ENCODE measurements around the gene CAPN11. TPM values are rescaled to one million over a fixed set of nuclear protein-coding genes. Genes with fewer than 3 reads are reported as not detected.
A peak's percentile ranks its signal among the peaks of the same experiment; 100 is the strongest.

CAPN11 gene
- total RNA-seq, result 0.07 TPM in 1 of 3 replicates, not detected in the others
- long read RNA-seq, result 0 reads

GRCh38 chr6:44158770-44159228, at the start of gene CAPN11:
CAPN11 (plus strand) TSS chr6:44158820; CDS start chr6:44158849, 29 bp downstream.
- Mint-ChIP-seq H3K9me3 (ENCODE audit: low read depth) (no peaks in the 10 kb centered on the region), H3K27me3 (ENCODE audit: low read depth) (no peaks in the 10 kb centered on the region), H3K36me3 (ENCODE audit: low read depth) (no peaks in the 10 kb centered on the region), H3K27ac (ENCODE audit: unreplicated experiment) (no peak within 1 kb of the TSS), H3K4me1 (ENCODE audit: low read depth) (peaks cover 7% of the 10 kb centered on the region), H3K4me3 (ENCODE audit: unreplicated experiment) (no peak within 1 kb of the TSS)
- no peak for DNase-seq (ENCODE audit: low spot score)
- no peak for TF ChIP-seq CTCF (IDR thresholded peaks at IDR 0.05)

- TF ChIP-seq CTCF (IDR thresholded peaks at IDR 0.05), result no peak
- H3K4me1 Mint-ChIP-seq (ENCODE audit: low read depth), result peaks cover 3% of the 10 kb centered on the region
- H3K9me3 Mint-ChIP-seq (ENCODE audit: low read depth), result no peaks in the 10 kb centered on the region
- no peaks in the 10 kb centered on the region for H3K27me3 Mint-ChIP-seq (ENCODE audit: low read depth)
- no peak overlapping the region for H3K4me3 Mint-ChIP-seq (ENCODE audit: unreplicated experiment)
- DNase-seq (ENCODE audit: low spot score), result no peak
- H3K36me3 Mint-ChIP-seq (ENCODE audit: low read depth), result peaks cover 23% of the 10 kb centered on the region
- no peak overlapping the region for H3K27ac Mint-ChIP-seq (ENCODE audit: unreplicated experiment)
Observed at GRCh38 chr6:44109212-44109611, 49.4 kb upstream of the CAPN11 start.

- Mint-ChIP-seq H3K36me3 (ENCODE audit: low read depth) (peaks cover 23% of the 10 kb centered on the region), H3K27ac (ENCODE audit: unreplicated experiment) (no peak overlapping the region), H3K9me3 (ENCODE audit: low read depth) (no peaks in the 10 kb centered on the region), H3K4me1 (ENCODE audit: low read depth) (peaks cover 5% of the 10 kb centered on the region), H3K27me3 (ENCODE audit: low read depth) (no peaks in the 10 kb centered on the region), H3K4me3 (ENCODE audit: unreplicated experiment) (no peak overlapping the region)
- TF ChIP-seq CTCF (IDR thresholded peaks at IDR 0.05), result no peak
- no peak for DNase-seq (ENCODE audit: low spot score)
Observed at GRCh38 chr6:44110005-44110676, 48.5 kb upstream of the CAPN11 start.

- Mint-ChIP-seq H3K27me3 (ENCODE audit: low read depth) (no peaks in the 10 kb centered on the region), H3K4me3 (ENCODE audit: unreplicated experiment) (no peak overlapping the region), H3K4me1 (ENCODE audit: low read depth) (peaks cover 14% of the 10 kb centered on the region), H3K27ac (ENCODE audit: unreplicated experiment) (no peak overlapping the region), H3K36me3 (ENCODE audit: low read depth) (peaks cover 27% of the 10 kb centered on the region), H3K9me3 (ENCODE audit: low read depth) (no peaks in the 10 kb centered on the region)
- no peak for DNase-seq (ENCODE audit: low spot score)
- no peak for TF ChIP-seq CTCF (IDR thresholded peaks at IDR 0.05)
Observed at GRCh38 chr6:44110966-44111365, 47.7 kb upstream of the CAPN11 start.

GRCh38 chr6:44111434-44112417, 46.9 kb upstream of the CAPN11 start:
- Mint-ChIP-seq H3K4me1 (ENCODE audit: low read depth) (peaks cover 19% of the 10 kb centered on the region), H3K27ac (ENCODE audit: unreplicated experiment) (peak overlapping the region; percentile 8), H3K27me3 (ENCODE audit: low read depth) (no peaks in the 10 kb centered on the region), H3K9me3 (ENCODE audit: low read depth) (no peaks in the 10 kb centered on the region), H3K36me3 (ENCODE audit: low read depth) (peaks cover 27% of the 10 kb centered on the region), H3K4me3 (ENCODE audit: unreplicated experiment) (no peak overlapping the region)
- no peak for TF ChIP-seq CTCF (IDR thresholded peaks at IDR 0.05)
- no peak for DNase-seq (ENCODE audit: low spot score)
